HCT116 (cell line): ENCODE data around the gene BEST4. TPM values are rescaled to one million over a fixed set of nuclear protein-coding genes. Genes with fewer than 3 reads are reported as not detected.

ENCODE experiments used
- ATAC-seq: fragments of 200-7000 bp; cut with Tn5 transposase; 2 replicates; pipeline ENCODE4 v1.9.1; 2020; ENCODE audit warnings: mild to moderate bottlenecking, moderate library complexity
- BruUV-seq: library from RNA; stranded (reverse); fragments of 400-500 nt; replicated peaks from 2 replicates; lab custom pipeline; 2021; lab: Mats Ljungman, UMichigan
- CTCF ChIA-PET: fragments of 300-600 bp; sonication (Branson Sonifier 250); formaldehyde crosslinking; loops from one replicate; lab custom pipeline; 2021; ENCODE audit warnings: antibody characterized with exemption; lab: Charles Lee
- POLR2A ChIA-PET: fragments of 300-600, 350-600 bp; sonication (Branson Sonifier 250); formaldehyde crosslinking; loops from one replicate; lab custom pipeline; 2021; ENCODE audit warnings: antibody characterized with exemption; lab: Charles Lee
- RAD21 ChIA-PET, 2 experiments: fragments of 300-600 bp; sonication (Branson Sonifier 250); formaldehyde crosslinking; loops; one replicate each; lab custom pipeline; 2023; ENCODE audit warnings: low total read pairs in 2 of 2; ENCODE audit not compliant: uncharacterized antibody in 2 of 2, unreplicated experiment in 2 of 2, low non-redundant PET in 1 of 2; lab: Charles Lee
- DNase-seq: peaks from one replicate; pipeline ENCODE4 v3.0.0-alpha.2; 2010; ENCODE audit warnings: low read depth, low spot score
- H2AFZ ChIP-seq: fragments of 200-600 bp; shearing (Covaris generic), sonication (generic); 2 replicates; pipeline ENCODE4 v1.6.1; 2017; ENCODE audit warnings: low read depth, mixed run types, mixed read lengths, antibody characterized with exemption, low read length; ENCODE audit not compliant: poor library complexity, severe bottlenecking
- H3K27ac ChIP-seq: 2 replicates; pipeline ENCODE4 v1.5.1; 2012; ENCODE audit warnings: low read depth, low read length
- H3K27me3 ChIP-seq: fragments of 200-600 bp; sonication (generic); 2 replicates; pipeline ENCODE4 v1.6.1; 2016; ENCODE audit warnings: mixed run types, low read length, mixed read lengths; ENCODE audit not compliant: insufficient read depth
- H3K36me3 ChIP-seq, 2 experiments: fragments of 200-500 bp in 1 of 2; fragments of 200-600 bp in 1 of 2; sonication (Bioruptor generic) in 1 of 2; sonication (generic) in 1 of 2; 2 replicates each; pipeline versions ENCODE4 v1.5.1 to v1.6.1; 2014 to 2016; ENCODE audit warnings: low read length in 2 of 2, inconsistent platforms in 1 of 2, mixed read lengths in 1 of 2, mixed run types in 1 of 2; ENCODE audit not compliant: insufficient read depth in 2 of 2, control insufficient read depth in 1 of 2
- H3K4me1 ChIP-seq, 2 experiments: fragments of 200-600 bp in 1 of 2; sonication (generic) in 1 of 2; 2 replicates each; pipeline versions ENCODE4 v1.5.1 to v1.6.1; 2012 to 2017; ENCODE audit warnings: low read length in 2 of 2, inconsistent platforms in 1 of 2, mild to moderate bottlenecking in 1 of 2, mixed read lengths in 1 of 2, mixed run types in 1 of 2, moderate library complexity in 1 of 2; ENCODE audit not compliant: insufficient read depth in 2 of 2, control insufficient read depth in 1 of 2
- H3K4me2 ChIP-seq: fragments of 200-600 bp; sonication (generic); 2 replicates; pipeline ENCODE4 v1.6.1; 2017; ENCODE audit warnings: mixed run types, low read length, mixed read lengths
- H3K4me3 ChIP-seq, 2 experiments: fragments of 200-600 bp in 1 of 2; sonication (generic) in 1 of 2; replicated peaks in 1 of 2; 2 replicates each; pipeline ENCODE4 v1.5.1; 2011 to 2016; ENCODE audit warnings: low read length in 2 of 2, control low read depth in 1 of 2, low read depth in 1 of 2, mild to moderate bottlenecking in 1 of 2, mixed read lengths in 1 of 2, mixed run types in 1 of 2
- H3K79me2 ChIP-seq: fragments of 200-600 bp; sonication (generic); 2 replicates; pipeline ENCODE4 v1.6.1; 2017; ENCODE audit warnings: mild to moderate bottlenecking, mixed run types, low read length, moderate library complexity, mixed read lengths; ENCODE audit not compliant: insufficient read depth
- H3K9ac ChIP-seq: fragments of 200-600 bp; sonication (generic); 2 replicates; pipeline ENCODE4 v1.6.1; 2016; ENCODE audit warnings: low read length, mixed read lengths
- H3K9me2 ChIP-seq: fragments of 200-600 bp; sonication (generic), shearing (Covaris generic); 2 replicates; pipeline ENCODE4 v1.6.1; 2017; ENCODE audit warnings: mixed run types, mild to moderate bottlenecking, moderate library complexity; ENCODE audit not compliant: insufficient read depth
- H3K9me3 ChIP-seq, 2 experiments: fragments of 200-500 bp in 1 of 2; fragments of 200-600 bp in 1 of 2; sonication (Bioruptor generic) in 1 of 2; sonication (generic) in 1 of 2; 2 replicates each; pipeline ENCODE4 v1.6.1; 2014 to 2017; ENCODE audit warnings: low read length in 2 of 2, mixed read lengths in 2 of 2, inconsistent platforms in 1 of 2, low read depth in 1 of 2, mild to moderate bottlenecking in 1 of 2, mixed run types in 1 of 2, moderate library complexity in 1 of 2; ENCODE audit not compliant: control insufficient read depth in 1 of 2, insufficient read depth in 1 of 2
- H4K20me1 ChIP-seq: fragments of 200-600 bp; sonication (generic), shearing (Covaris generic); 2 replicates; pipeline ENCODE4 v1.6.1; 2017; ENCODE audit warnings: mixed run types, mild to moderate bottlenecking, moderate library complexity; ENCODE audit not compliant: insufficient read depth
- ATF3 ChIP-seq: IDR thresholded peaks from 2 replicates; pipeline ENCODE4 v1.6.1; 2012
- CEBPB ChIP-seq: IDR thresholded peaks from 2 replicates; pipeline ENCODE4 v1.6.1; 2012; ENCODE audit warnings: low read depth
- CTCF ChIP-seq, 3 experiments: fragments of 200-600 bp in 1 of 3; sonication (generic) in 1 of 3; IDR thresholded peaks in 2 of 3; conservative IDR thresholded peaks in 1 of 3; 2 replicates each; pipeline ENCODE4 v1.5.1; 2012 to 2017; ENCODE audit warnings: low read depth in 2 of 3, low read length in 2 of 3, antibody characterized with exemption in 1 of 3, borderline replicate concordance in 1 of 3, control low read depth in 1 of 3, mild to moderate bottlenecking in 1 of 3, mixed read lengths in 1 of 3, mixed run types in 1 of 3, moderate library complexity in 1 of 3; ENCODE audit not compliant: insufficient read depth in 1 of 3
- EZH2 ChIP-seq: fragments of 200-600 bp; sonication (generic); IDR thresholded peaks from 2 replicates; pipeline ENCODE4 v1.6.1; 2017; ENCODE audit warnings: antibody characterized with exemption, mixed run types
- SP1 ChIP-seq: IDR thresholded peaks from 2 replicates; pipeline ENCODE4 v1.6.1; 2012; ENCODE audit warnings: low read depth
- ZFX ChIP-seq: fragments of 450-650 bp; IDR thresholded peaks from 2 replicates; pipeline ENCODE4 v1.6.1; 2017
- intact Hi-C: fragments of 100-400 bp; cut with micrococcal nuclease; formaldehyde crosslinking; loops from 2 replicates; pipeline ENCODE4 v1.10.0; 2022
- total RNA-seq: library from RNA; stranded (reverse); gene quantifications from one replicate; pipeline ENCODE4 v1.2.1, GENCODE V29; 2021; ENCODE audit not compliant: unreplicated experiment

Gene BEST4
- total RNA-seq, 1 experiment from 2014 or later: 0.52 TPM

GRCh38 chr1:44790968-44791801 is 3.2 kb upstream of the BEST4 start:
- no peak for TF ChIP-seq ATF3
- no peak for TF ChIP-seq SP1
- no peak for TF ChIP-seq CEBPB
- TF ChIP-seq EZH2: no peak
- TF ChIP-seq ZFX: no peak
- no peak for TF ChIP-seq CTCF (IDR thresholded peaks at IDR 0.05 in 2 of 3, conservative IDR thresholded peaks at IDR 0.05 in 1 of 3; ENCODE audit: borderline replicate concordance in 1 of 3, insufficient read depth in 1 of 3, low read depth in 2 of 3, low read length in 2 of 3)
- RAD21 ChIA-PET: no interaction called here
- CTCF ChIA-PET: interaction anchor here (1.2 kb wide), 1 partner anchor 9 kb away, joined by 4 read pairs; the partner anchor contains the start of gene PLK3
- Histone ChIP-seq H3K27me3 (no peaks in the 10 kb centered on the region), H3K27ac (no peak overlapping the region), H3K36me3 (no peaks in the 10 kb centered on the region), H3K4me3 (no peak overlapping the region), H3K79me2 (no peaks in the 10 kb centered on the region), H3K9me3 (no peaks in the 10 kb centered on the region), H4K20me1 (no peaks in the 10 kb centered on the region), H3K9ac (no peak overlapping the region), H3K4me2 (no peak overlapping the region), H3K4me1 (peaks cover 12 to 33% of the 10 kb centered on the region in 2 experiments; a peak in 3 of 4 replicates), H3K9me2 (no peaks in the 10 kb centered on the region), H2AFZ (no peak overlapping the region)
- POLR2A ChIA-PET: interaction anchor here (1.2 to 4.9 kb wide), 5 partner anchors 9 to 70 kb away, joined by 3 to 43 read pairs (median 7); partner anchors contain the start of genes PLK3 and RNU5D-1
- ATAC-seq (no peak), DNase-seq (no peak)
- no TSS peak for BruUV-seq
- intact Hi-C loops: loop anchor here (5.0 kb wide), 2 partner anchors 511 to 701 kb away; partner anchors contain the start of gene TESK2
